Stomach (tissue), 9 donors: ENCODE data around the gene TP73. TPM values are rescaled to one million over a fixed set of nuclear protein-coding genes. Genes with fewer than 3 reads are reported as not detected.

Experiments
- DNase-seq, 2 donors: peaks; one replicate each; pipeline versions ENCODE4 v3.0.0 to v3.0.0-alpha.2; 2013 to 2019
- H3K27ac ChIP-seq, 5 donors: fragments of 200-600 bp in 4 of 5; sonication (generic) in 4 of 5; one replicate each; pipeline ENCODE4 v1.5.1; 2013 to 2019; ENCODE audit warnings: mild to moderate bottlenecking in 1 of 5, moderate library complexity in 1 of 5
- H3K27me3 ChIP-seq, 3 donors: fragments of 200-600 bp; sonication (generic); one replicate each; pipeline ENCODE4 v1.5.1; 2017 to 2019; ENCODE audit warnings: mixed run types in 1 of 3
- H3K36me3 ChIP-seq, 4 donors: fragments of 200-600 bp; sonication (generic); 1 replicate in 3 of 4; 2 replicates in 1 of 4; pipeline ENCODE4 v1.5.1; 2016 to 2019
- H3K4me1 ChIP-seq, 4 donors: fragments of 200-600 bp; sonication (generic); one replicate each; pipeline ENCODE4 v1.5.1; 2016 to 2019
- H3K4me3 ChIP-seq, 4 donors: fragments of 200-600 bp; sonication (generic) in 3 of 4; one replicate each; pipeline ENCODE4 v1.5.1; 2016 to 2019; ENCODE audit warnings: mild to moderate bottlenecking in 1 of 4
- H3K9me3 ChIP-seq, 4 donors: fragments of 200-600 bp; sonication (generic); one replicate each; pipeline ENCODE4 v1.5.1; 2016 to 2019
- EP300 ChIP-seq: sonication (generic); formaldehyde crosslinking; IDR thresholded peaks from one replicate; pipeline ENCODE4 v1.6.1; 2017; ENCODE audit warnings: antibody characterized with exemption
- POLR2A ChIP-seq, 4 donors: fragments of 450-650 bp; IDR thresholded peaks; one replicate each; pipeline ENCODE4 v1.6.1; 2016; ENCODE audit warnings: antibody characterized with exemption in 4 of 4, control low read depth in 2 of 4, mild to moderate bottlenecking in 1 of 4, moderate library complexity in 1 of 4
- POLR2AphosphoS5 ChIP-seq, 3 donors: sonication (generic); formaldehyde crosslinking; IDR thresholded peaks; one replicate each; pipeline ENCODE4 v1.6.1; 2016; ENCODE audit warnings: antibody characterized with exemption in 3 of 3
- WGBS, 5 donors: extraction: QIAGEN DNeasy Blood & Tissue Kit in 3 of 5; methylation state at CpG; one replicate each; pipeline versions ENCODE4 v1.1.5 to v1.1.7; 2013 to 2018; 5-methylcytosine and 5-hydroxymethylcytosine counted together
- intact Hi-C: fragments of 100-400 bp; cut with DNase I; formaldehyde crosslinking; loops from one replicate; pipeline ENCODE4 v1.15.1; 2023; ENCODE audit warnings: low total_unique reads
- polyA plus RNA-seq, 3 donors: library from polyadenylated mRNA; stranded (reverse); fragments of 200-250 nt; gene quantifications; one replicate each; pipeline ENCODE4 v1.2.3, GENCODE V29; 2013
- total RNA-seq, 5 donors: library from RNA; depleted of rRNA; stranded (reverse); fragments of >200 nt; gene quantifications; one replicate each; pipeline versions ENCODE4 v1.1.0 to v1.2.3, GENCODE V29; 2014 to 2016
- TF ChIP-seq, protein P1 (sequence below), 7 experiments: fragments of 450-650 bp in 4 of 7; fragments of 200-600 bp in 3 of 7; sonication (generic) in 3 of 7; IDR thresholded peaks; one replicate each; pipeline ENCODE4 v1.5.1; 2016 to 2019; ENCODE audit warnings: antibody characterized with exemption in 7 of 7, control low read depth in 2 of 7, mild to moderate bottlenecking in 1 of 7
- donor health status: healthy with polysubstance abuse.
- donor health status: Bipolar disorder and iron deficiency.
- donor health status: healthy.

TP73 gene
- total and polyA plus RNA-seq, 8 donors, result 0.25 to 9.8 (median 1.4) TPM; not detected in 4

DNA sequence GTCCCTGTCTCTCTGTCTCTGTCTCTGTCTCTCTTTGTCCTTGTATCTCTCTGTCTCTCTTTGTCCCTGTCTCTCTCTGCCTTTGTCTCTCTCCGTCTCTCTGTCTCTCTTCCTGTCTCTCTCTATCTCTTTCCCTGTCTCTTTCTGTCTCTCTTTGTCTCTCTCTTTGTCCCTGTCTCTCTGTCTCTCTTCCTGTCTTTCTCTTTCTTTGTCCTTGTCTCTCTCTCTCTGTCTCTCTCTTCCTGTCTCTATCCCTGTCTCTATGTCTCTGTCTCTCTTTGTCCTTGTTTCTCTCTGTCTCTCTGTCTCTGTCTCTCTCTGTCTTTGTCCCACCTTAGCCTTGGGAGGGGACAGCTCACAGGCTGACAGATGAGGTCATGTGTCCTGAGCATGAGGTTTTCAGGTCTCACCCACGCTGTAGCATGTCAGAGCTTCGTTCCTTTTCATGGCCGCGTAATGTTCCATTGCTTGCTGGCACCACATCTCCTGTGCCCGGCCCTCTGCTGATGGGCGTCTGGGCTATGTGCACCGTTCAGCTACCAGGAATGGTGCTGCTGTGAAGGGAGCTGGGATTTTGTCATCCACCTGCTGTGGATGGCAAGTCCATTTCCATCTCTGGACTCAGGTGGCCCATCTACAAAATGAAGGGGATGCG lies 27.6 kb downstream of the TP73 start:
- no peak for TF ChIP-seq POLR2A (IDR thresholded peaks at IDR 0.05)
- TF ChIP-seq, protein P1, sequence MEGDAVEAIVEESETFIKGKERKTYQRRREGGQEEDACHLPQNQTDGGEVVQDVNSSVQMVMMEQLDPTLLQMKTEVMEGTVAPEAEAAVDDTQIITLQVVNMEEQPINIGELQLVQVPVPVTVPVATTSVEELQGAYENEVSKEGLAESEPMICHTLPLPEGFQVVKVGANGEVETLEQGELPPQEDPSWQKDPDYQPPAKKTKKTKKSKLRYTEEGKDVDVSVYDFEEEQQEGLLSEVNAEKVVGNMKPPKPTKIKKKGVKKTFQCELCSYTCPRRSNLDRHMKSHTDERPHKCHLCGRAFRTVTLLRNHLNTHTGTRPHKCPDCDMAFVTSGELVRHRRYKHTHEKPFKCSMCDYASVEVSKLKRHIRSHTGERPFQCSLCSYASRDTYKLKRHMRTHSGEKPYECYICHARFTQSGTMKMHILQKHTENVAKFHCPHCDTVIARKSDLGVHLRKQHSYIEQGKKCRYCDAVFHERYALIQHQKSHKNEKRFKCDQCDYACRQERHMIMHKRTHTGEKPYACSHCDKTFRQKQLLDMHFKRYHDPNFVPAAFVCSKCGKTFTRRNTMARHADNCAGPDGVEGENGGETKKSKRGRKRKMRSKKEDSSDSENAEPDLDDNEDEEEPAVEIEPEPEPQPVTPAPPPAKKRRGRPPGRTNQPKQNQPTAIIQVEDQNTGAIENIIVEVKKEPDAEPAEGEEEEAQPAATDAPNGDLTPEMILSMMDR (IDR thresholded peaks at IDR 0.05), result no peak
- TF ChIP-seq EP300, result no peak
- TF ChIP-seq POLR2AphosphoS5 (IDR thresholded peaks at IDR 0.05), result no peak
- Histone ChIP-seq H3K27me3 (peaks cover 0 to 50% (median 13%) of the 10 kb centered on the region in 3 donors), H3K4me3 (no peak overlapping the region), H3K27ac (no peak overlapping the region), H3K4me1 (peaks cover 4 to 20% (median 11%) of the 10 kb centered on the region in 4 donors), H3K36me3 (no peaks in the 10 kb centered on the region), H3K9me3 (no peaks in the 10 kb centered on the region)
- 90 to 96% (median 94%) methylated on average over 9 of the region's 9 CpGs for WGBS, 5 donors
- no peak for DNase-seq
- intact Hi-C loops, result no loop called here

DNA sequence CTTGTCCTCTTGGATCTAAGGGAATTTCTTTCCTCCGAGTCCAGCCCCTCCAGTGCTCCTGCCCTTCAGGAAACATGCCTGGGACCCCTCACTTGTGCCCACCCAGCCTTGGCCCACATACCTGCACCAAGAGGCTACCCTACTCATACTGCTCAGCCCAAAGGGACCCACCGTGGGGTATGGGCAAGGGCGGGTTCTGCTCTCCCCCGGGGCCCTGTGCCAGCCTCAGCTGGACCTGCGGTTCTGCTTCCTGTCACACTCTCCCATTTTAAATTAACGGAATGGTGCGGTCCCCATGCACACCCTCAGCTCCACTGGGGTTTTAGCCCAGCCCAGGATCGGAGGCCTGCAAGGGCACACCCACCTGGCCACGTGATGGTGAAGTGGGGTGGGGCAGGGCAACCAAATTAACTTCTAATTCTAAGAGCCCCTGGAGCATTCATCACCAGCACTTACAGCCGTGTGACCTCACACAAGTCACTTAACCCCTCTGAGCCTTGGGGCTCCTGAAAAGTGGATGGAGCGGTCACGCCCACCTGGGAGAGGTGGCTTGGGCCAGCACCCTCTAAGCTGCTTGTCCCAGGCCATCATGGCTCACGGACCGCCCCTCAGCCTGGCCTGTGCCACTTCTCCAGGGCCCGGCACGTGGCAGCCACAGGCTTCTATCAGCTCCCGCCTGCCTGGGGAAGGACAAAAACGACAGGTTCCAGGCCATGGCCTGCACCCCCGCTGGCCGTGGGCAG lies 28.3 kb downstream of the TP73 start:
- Histone ChIP-seq H3K36me3 (no peaks in the 10 kb centered on the region), H3K9me3 (no peaks in the 10 kb centered on the region), H3K4me3 (no peak overlapping the region), H3K4me1 (peaks cover 4 to 20% (median 11%) of the 10 kb centered on the region in 4 donors), H3K27ac (no peak overlapping the region), H3K27me3 (peaks cover 0 to 57% (median 13%) of the 10 kb centered on the region in 3 donors)
- intact Hi-C loops, result no loop called here
- TF ChIP-seq, protein P1 (IDR thresholded peaks at IDR 0.05), result no peak
- TF ChIP-seq POLR2AphosphoS5 (IDR thresholded peaks at IDR 0.05), result no peak
- TF ChIP-seq POLR2A (IDR thresholded peaks at IDR 0.05), result no peak
- no peak for TF ChIP-seq EP300
- DNase-seq, result no peak
- 66 to 82% (median 72%) methylated on average over 12 to 20 of the region's 20 CpGs for WGBS, 5 donors

DNA sequence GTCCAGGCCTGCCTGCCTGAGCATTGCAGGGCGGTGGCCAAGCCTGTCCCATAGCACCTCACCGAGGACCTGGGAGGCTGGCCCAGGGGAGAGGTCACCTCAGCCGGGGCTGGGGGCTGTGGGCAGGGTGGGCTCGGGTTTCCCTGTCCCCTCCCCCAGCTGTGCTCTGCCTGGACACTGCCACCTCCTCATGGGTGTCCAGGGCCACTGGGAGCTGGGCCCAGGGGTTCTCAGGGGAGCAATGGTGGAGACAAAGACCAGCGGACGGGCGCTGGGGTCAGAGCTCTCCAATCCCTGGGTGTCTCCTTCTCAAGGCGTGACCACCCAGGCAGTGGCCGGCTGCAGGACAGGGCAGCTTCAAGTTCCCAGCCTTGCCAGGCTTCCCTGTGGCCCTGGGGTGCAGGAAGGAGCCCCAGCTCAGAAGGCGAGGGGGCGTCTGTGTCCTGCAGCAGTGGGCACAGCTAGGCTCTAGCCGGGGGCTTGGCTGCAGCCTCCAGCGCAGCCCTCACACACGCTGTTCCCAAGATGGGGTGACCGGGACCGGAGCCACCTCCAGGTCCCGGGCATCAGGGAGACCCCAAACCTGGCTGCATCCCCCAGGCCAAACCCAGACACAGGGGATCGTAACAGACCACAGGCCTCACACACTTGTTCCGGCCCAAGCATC lies 29.0 kb downstream of the TP73 start:
- TF ChIP-seq POLR2AphosphoS5 (IDR thresholded peaks at IDR 0.05), result no peak
- TF ChIP-seq, protein P1 (IDR thresholded peaks at IDR 0.05), result no peak
- TF ChIP-seq POLR2A (IDR thresholded peaks at IDR 0.05), result no peak
- no peak for TF ChIP-seq EP300
- DNase-seq, result no peak

More for the DNA sequence above, 29.0 kb downstream of the TP73 start:
- WGBS, 5 donors, result 83 to 94% (median 88%) methylated on average over 6 to 19 of the region's 19 CpGs
- no peaks in the 10 kb centered on the region for H3K36me3 ChIP-seq
- intact Hi-C loops, result no loop called here
- peaks cover 0 to 60% (median 13%) of the 10 kb centered on the region in 3 donors for H3K27me3 ChIP-seq
- no peak overlapping the region for H3K4me3 ChIP-seq
- peaks cover 4 to 20% (median 11%) of the 10 kb centered on the region in 4 donors for H3K4me1 ChIP-seq
- no peaks in the 10 kb centered on the region for H3K9me3 ChIP-seq
- H3K27ac ChIP-seq, result no peak overlapping the region
